Mesenchymal stem cell (in vitro differentiated cells and primary cell): Measurements from ENCODE around the gene NR2C2.

ENCODE experiments used
- DNase-seq: peaks from one replicate; pipeline ENCODE4 v3.0.0-alpha.2; 2013
- H2AFZ ChIP-seq: one replicate; pipeline ENCODE4 v1.6.1; 2013; ENCODE audit warnings: low read depth, mild to moderate bottlenecking, control low read depth, inconsistent platforms, low read length, moderate library complexity
- H2AK5ac ChIP-seq: 2 replicates; pipeline ENCODE4 v1.6.1; 2013; ENCODE audit warnings: low read length, moderate library complexity, mild to moderate bottlenecking, inconsistent platforms; ENCODE audit not compliant: severe bottlenecking
- H2BK120ac ChIP-seq: one replicate; pipeline ENCODE4 v1.6.1; 2013; ENCODE audit warnings: low read depth, mild to moderate bottlenecking, inconsistent platforms, low read length, moderate library complexity
- H2BK12ac ChIP-seq, 2 experiments: one replicate each; pipeline ENCODE4 v1.6.1; 2013; ENCODE audit warnings: inconsistent platforms in 2 of 2, low read length in 2 of 2, mild to moderate bottlenecking in 2 of 2, moderate library complexity in 2 of 2, control low read depth in 1 of 2
- H2BK15ac ChIP-seq: one replicate; pipeline ENCODE4 v1.6.1; 2013; ENCODE audit warnings: mild to moderate bottlenecking, low read depth, inconsistent platforms; ENCODE audit not compliant: poor library complexity, severe bottlenecking
- H2BK5ac ChIP-seq: 2 replicates; pipeline ENCODE4 v1.6.1; 2013; ENCODE audit warnings: low read depth, mild to moderate bottlenecking, low read length, control low read depth, inconsistent platforms; ENCODE audit not compliant: poor library complexity, severe bottlenecking
- H3K14ac ChIP-seq, 2 experiments: one replicate each; pipeline ENCODE4 v1.6.1; 2013; ENCODE audit warnings: inconsistent platforms in 2 of 2, low read length in 2 of 2, control low read depth in 1 of 2, mild to moderate bottlenecking in 1 of 2, moderate library complexity in 1 of 2
- H3K18ac ChIP-seq, 2 experiments: one replicate each; pipeline ENCODE4 v1.6.1; 2013; ENCODE audit warnings: inconsistent platforms in 2 of 2, low read length in 2 of 2, control low read depth in 1 of 2, low read depth in 1 of 2, mild to moderate bottlenecking in 1 of 2
- H3K23ac ChIP-seq, 2 experiments: one replicate each; pipeline ENCODE4 v1.6.1; 2013; ENCODE audit warnings: inconsistent platforms in 2 of 2, low read length in 2 of 2, mild to moderate bottlenecking in 2 of 2, moderate library complexity in 2 of 2, control low read depth in 1 of 2
- H3K27ac ChIP-seq: 2 replicates; pipeline ENCODE4 v1.5.1; 2013; ENCODE audit warnings: mild to moderate bottlenecking, moderate library complexity, low read length, control low read depth, inconsistent platforms; ENCODE audit not compliant: poor library complexity, severe bottlenecking
- H3K27me3 ChIP-seq, 2 experiments: 2 replicates each; pipeline versions ENCODE4 v1.6.1 to v1.7.0; 2013; ENCODE audit warnings: low read length in 2 of 2, mild to moderate bottlenecking in 2 of 2, moderate library complexity in 2 of 2, control low read depth in 1 of 2, inconsistent platforms in 1 of 2; ENCODE audit not compliant: control insufficient read depth in 1 of 2, insufficient read depth in 1 of 2
- H3K36me3 ChIP-seq, 2 experiments: 2 replicates each; pipeline versions ENCODE4 v1.6.1 to v1.7.0; 2013; ENCODE audit warnings: low read length in 2 of 2, control low read depth in 1 of 2, inconsistent platforms in 1 of 2, low read depth in 1 of 2, mild to moderate bottlenecking in 1 of 2; ENCODE audit not compliant: insufficient read depth in 2 of 2, control insufficient read depth in 1 of 2
- H3K4ac ChIP-seq, 2 experiments: one replicate each; pipeline ENCODE4 v1.6.1; 2013; ENCODE audit warnings: inconsistent platforms in 2 of 2, low read length in 2 of 2, mild to moderate bottlenecking in 2 of 2, moderate library complexity in 2 of 2, control low read depth in 1 of 2, low read depth in 1 of 2
- H3K4me1 ChIP-seq: 2 replicates; pipeline ENCODE4 v1.6.1; 2013; ENCODE audit warnings: low read depth, low read length, control low read depth; ENCODE audit not compliant: control insufficient read depth, insufficient read depth
- H3K4me2 ChIP-seq: 2 replicates; pipeline ENCODE4 v1.6.1; 2013; ENCODE audit warnings: low read length, mild to moderate bottlenecking, inconsistent platforms; ENCODE audit not compliant: poor library complexity, severe bottlenecking
- H3K4me3 ChIP-seq, 2 experiments: 2 replicates each; pipeline versions ENCODE4 v1.5.1 to v1.7.0; 2013; ENCODE audit warnings: low read length in 2 of 2, mild to moderate bottlenecking in 2 of 2, control low read depth in 1 of 2, low read depth in 1 of 2; ENCODE audit not compliant: insufficient read depth in 1 of 2
- H3K79me1 ChIP-seq: replicated peaks from 2 replicates; pipeline ENCODE4 v1.6.1; 2013; ENCODE audit warnings: mild to moderate bottlenecking, control low read depth, low read length, inconsistent platforms; ENCODE audit not compliant: poor library complexity, severe bottlenecking
- H3K9ac ChIP-seq: 2 replicates; pipeline ENCODE4 v1.7.0; 2013; ENCODE audit warnings: mild to moderate bottlenecking, low read length, moderate library complexity
- H3K9me3 ChIP-seq: 2 replicates; pipeline ENCODE4 v1.7.0; 2013; ENCODE audit warnings: mild to moderate bottlenecking, low read length; ENCODE audit not compliant: control insufficient read depth
- H4K8ac ChIP-seq: one replicate; pipeline ENCODE4 v1.6.1; 2013; ENCODE audit warnings: inconsistent platforms, mild to moderate bottlenecking, low read length, moderate library complexity
- H4K91ac ChIP-seq: one replicate; pipeline ENCODE4 v1.6.1; 2013; ENCODE audit warnings: mild to moderate bottlenecking, low read length, inconsistent platforms
- WGBS: methylation state at CpG from one replicate; pipeline ENCODE4 v1.1.7; 2013; ENCODE audit warnings: mixed read lengths; 5-methylcytosine and 5-hydroxymethylcytosine counted together

The NR2C2 gene

DNA sequence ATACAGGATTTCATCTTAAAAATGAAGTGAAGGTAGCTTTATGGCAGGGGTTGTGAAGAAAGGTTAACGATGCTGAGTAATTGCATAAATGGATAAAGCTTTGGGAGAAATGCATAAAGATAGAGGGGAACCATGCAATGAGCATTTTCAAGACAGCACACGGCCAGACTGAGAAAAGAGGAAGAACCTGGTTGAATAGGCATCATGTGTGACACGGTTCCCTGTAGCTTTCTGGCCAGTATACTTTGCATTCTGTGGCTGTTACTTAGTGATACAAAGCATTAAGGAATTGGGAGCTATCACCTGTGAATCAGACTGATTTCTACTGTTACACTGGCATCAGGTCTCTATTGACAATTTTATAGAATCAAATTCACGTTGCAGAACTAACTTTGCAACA, 33.3 kb downstream of the NR2C2 start:
- H2BK5ac ChIP-seq: no peak overlapping the region
- H4K8ac ChIP-seq: no peak overlapping the region
- no peak for DNase-seq
- no peak overlapping the region for H2BK12ac ChIP-seq
- H3K4me3 ChIP-seq: no peak overlapping the region
- H3K36me3 ChIP-seq: no peaks in the 10 kb centered on the region
- H3K9me3 ChIP-seq: peaks cover 3% of the 10 kb centered on the region
- H4K91ac ChIP-seq: no peak overlapping the region
- no peak overlapping the region for H2AFZ ChIP-seq
- no peak overlapping the region for H3K23ac ChIP-seq
- no peak overlapping the region for H3K18ac ChIP-seq
- no peak overlapping the region for H3K4ac ChIP-seq
- WGBS: 94% methylated on average over 4 of the region's 4 CpGs
- H2BK120ac ChIP-seq: no peak overlapping the region
- no peaks in the 10 kb centered on the region for H3K27me3 ChIP-seq
- H3K79me1 ChIP-seq: peaks cover 16% of the 10 kb centered on the region
- no peak overlapping the region for H2BK15ac ChIP-seq
- H3K4me2 ChIP-seq: no peak overlapping the region
- no peaks in the 10 kb centered on the region for H3K4me1 ChIP-seq
- H3K14ac ChIP-seq: no peak overlapping the region
- no peak overlapping the region for H2AK5ac ChIP-seq
- no peak overlapping the region for H3K9ac ChIP-seq
- no peak overlapping the region for H3K27ac ChIP-seq

DNA sequence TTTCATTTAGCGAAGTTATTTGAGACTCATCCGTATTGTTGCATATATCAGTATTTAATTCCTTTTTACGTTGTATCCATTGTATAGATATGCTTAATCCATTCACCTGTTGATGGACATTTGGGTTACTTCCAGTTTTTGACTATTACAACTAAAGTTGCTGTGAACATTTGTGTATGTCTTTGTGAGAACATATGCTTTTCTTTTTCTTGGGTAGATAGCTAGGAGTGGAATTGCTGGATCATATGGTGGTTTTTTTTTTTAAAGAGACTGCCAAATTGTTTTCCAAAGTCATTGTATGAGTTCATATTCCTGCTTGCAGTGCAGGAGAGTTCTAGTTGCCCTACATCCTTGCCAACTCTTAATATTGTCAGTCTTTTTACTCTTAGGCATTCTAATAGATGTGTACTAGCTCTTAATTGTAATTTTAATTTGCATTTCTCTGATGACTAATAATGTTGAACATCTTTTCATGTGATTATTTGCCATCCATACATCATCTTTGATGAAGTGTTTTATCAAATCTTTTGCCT, 37.3 kb downstream of the NR2C2 start:
- Histone ChIP-seq H3K4me2 (no peak overlapping the region), H3K23ac (no peak overlapping the region), H2BK12ac (no peak overlapping the region), H2BK120ac (no peak overlapping the region), H3K4ac (no peak overlapping the region), H2BK5ac (no peak overlapping the region), H3K27me3 (no peaks in the 10 kb centered on the region), H3K14ac (no peak overlapping the region), H3K18ac (no peak overlapping the region), H3K9me3 (peaks cover 3% of the 10 kb centered on the region), H3K27ac (no peak overlapping the region), H2AFZ (no peak overlapping the region), H3K79me1 (peaks cover 11% of the 10 kb centered on the region), H2BK15ac (no peak overlapping the region), H3K36me3 (no peaks in the 10 kb centered on the region), H4K8ac (no peak overlapping the region), H3K9ac (no peak overlapping the region), H3K4me3 (no peak overlapping the region), H4K91ac (no peak overlapping the region), H3K4me1 (no peaks in the 10 kb centered on the region), H2AK5ac (no peak overlapping the region)
- DNase-seq: no peak
- no CpG with 5 or more reads among the region's 3 CpGs for WGBS

DNA sequence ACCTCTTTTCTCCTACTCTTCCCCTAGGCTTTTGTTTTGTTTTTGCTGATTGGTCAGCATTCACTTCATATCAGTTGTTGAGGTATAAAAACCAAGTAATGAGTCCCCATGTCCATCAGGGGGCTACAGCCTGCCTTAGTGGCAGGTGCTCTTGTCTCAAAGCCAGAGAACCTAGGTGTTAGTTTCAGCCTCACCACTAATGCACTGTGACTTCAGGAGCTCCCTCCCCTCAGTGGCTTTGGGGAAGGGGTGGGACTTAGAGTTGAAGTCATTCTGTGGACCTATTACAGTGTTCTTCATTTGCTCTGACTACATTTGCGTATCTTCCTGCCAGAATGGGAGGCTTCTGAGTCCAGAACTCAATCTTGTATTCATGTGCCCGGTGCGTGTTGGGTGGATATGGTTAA, 41.6 kb downstream of the NR2C2 start:
- Histone ChIP-seq H2AFZ (no peak overlapping the region), H3K14ac (no peak overlapping the region), H3K9me3 (peaks cover 3% of the 10 kb centered on the region), H3K4me3 (no peak overlapping the region), H4K91ac (no peak overlapping the region), H3K4me1 (peaks cover 9% of the 10 kb centered on the region), H3K79me1 (peaks cover 15% of the 10 kb centered on the region), H3K4me2 (no peak overlapping the region), H3K27me3 (no peaks in the 10 kb centered on the region), H3K27ac (no peak overlapping the region), H3K36me3 (no peaks in the 10 kb centered on the region), H3K9ac (no peak overlapping the region), H3K4ac (no peak overlapping the region), H2BK120ac (no peak overlapping the region), H4K8ac (no peak overlapping the region), H2BK12ac (no peak overlapping the region), H3K18ac (no peak overlapping the region), H2BK5ac (no peak overlapping the region), H3K23ac (no peak overlapping the region), H2BK15ac (no peak overlapping the region), H2AK5ac (no peak overlapping the region)
- WGBS: 100% methylated on average over 3 of the region's 3 CpGs
- DNase-seq: no peak

DNA sequence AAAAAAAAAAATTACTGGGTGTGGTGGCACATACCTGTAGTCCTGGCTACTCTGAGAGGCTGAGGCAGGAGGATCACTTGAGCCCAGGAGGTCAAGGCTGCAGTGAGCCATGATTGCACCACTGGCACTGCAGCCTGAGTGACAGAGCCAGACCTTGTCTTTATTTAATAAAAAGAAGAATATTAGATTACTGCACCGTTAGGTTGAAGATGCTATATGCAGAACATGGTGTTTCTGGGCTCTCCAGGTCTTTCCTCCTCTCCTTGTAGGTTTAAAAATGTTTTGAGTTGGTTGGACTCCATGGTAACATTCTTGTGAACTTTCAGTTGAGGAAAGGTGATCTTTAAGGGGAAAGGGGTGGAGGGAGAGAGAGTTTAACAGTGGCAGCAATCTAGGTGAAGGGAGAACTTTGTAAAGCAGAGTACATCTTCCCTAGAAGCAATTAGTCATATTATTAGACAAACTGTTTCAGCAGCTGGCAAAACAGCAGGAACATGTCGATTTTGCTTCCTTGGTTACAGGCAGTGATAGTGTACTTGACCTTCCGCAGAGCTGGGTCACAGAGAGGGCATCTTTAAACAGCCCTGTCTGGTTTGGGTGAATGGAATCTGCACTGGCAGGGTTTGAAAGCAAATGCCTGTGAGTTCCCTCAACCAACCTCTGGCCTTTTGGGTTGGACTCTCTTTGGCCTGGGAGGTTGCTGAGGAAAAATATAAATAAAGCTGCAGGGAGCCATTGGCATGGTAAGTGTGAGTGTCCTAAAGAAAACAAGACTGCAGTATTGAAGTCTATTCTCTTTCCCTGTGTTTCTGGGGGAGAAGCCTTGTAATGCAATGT, 42.8 kb downstream of the NR2C2 start:
- Histone ChIP-seq H3K18ac (no peak overlapping the region), H3K4me1 (peaks cover 9% of the 10 kb centered on the region), H3K36me3 (no peaks in the 10 kb centered on the region), H2BK5ac (no peak overlapping the region), H2AFZ (no peak overlapping the region), H3K4ac (no peak overlapping the region), H2BK12ac (no peak overlapping the region), H3K9ac (no peak overlapping the region), H3K27ac (no peak overlapping the region), H3K9me3 (no peaks in the 10 kb centered on the region), H4K91ac (no peak overlapping the region), H3K4me3 (no peak overlapping the region), H3K27me3 (no peaks in the 10 kb centered on the region), H4K8ac (no peak overlapping the region), H3K4me2 (no peak overlapping the region), H2BK15ac (no peak overlapping the region), H2BK120ac (no peak overlapping the region), H3K23ac (no peak overlapping the region), H3K14ac (no peak overlapping the region), H2AK5ac (no peak overlapping the region), H3K79me1 (peaks cover 18% of the 10 kb centered on the region)
- WGBS: 43% methylated on average over 3 of the region's 3 CpGs
- DNase-seq: peak; percentile 44
